Fibroblast of mammary gland (primary cell): ENCODE data around the gene TTLL5.
A peak's percentile ranks its signal among the peaks of the same experiment; 100 is the strongest.

Source experiments
- DNase-seq: peaks from one replicate; pipeline ENCODE4 v3.0.0-alpha.2; 2010; ENCODE audit warnings: low read depth
- H3K4me3 ChIP-seq: 2 replicates; pipeline ENCODE4 v1.5.1; 2011; ENCODE audit warnings: low read depth, mild to moderate bottlenecking, low read length, moderate library complexity; ENCODE audit not compliant: control insufficient read depth
- TF ChIP-seq, protein P1 (sequence below): conservative IDR thresholded peaks from 2 replicates; pipeline ENCODE4 v1.5.1; 2011; ENCODE audit warnings: low read depth, low read length, inconsistent platforms; ENCODE audit not compliant: control insufficient read depth, insufficient read depth

The TTLL5 gene

DNA sequence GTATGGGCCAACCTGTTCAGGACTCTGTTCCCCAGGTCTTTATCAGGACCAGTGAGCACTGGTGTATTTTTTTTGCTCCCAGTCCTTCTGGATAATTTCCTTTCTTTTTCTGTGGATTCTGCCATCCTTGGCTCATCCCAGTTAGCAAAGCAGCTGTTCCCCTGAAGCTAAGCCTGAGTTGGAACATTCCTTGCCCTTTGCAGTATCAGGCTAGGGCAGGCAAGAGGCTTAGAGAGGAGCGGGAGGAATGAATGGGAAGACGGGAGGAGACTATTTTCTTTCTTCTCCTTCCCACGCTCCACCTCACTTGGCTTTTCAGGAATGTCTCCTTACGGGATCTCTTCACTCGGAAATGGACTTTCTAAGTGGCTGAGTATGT, 29.6 kb upstream of the TTLL5 start:
- TF ChIP-seq, protein P1, sequence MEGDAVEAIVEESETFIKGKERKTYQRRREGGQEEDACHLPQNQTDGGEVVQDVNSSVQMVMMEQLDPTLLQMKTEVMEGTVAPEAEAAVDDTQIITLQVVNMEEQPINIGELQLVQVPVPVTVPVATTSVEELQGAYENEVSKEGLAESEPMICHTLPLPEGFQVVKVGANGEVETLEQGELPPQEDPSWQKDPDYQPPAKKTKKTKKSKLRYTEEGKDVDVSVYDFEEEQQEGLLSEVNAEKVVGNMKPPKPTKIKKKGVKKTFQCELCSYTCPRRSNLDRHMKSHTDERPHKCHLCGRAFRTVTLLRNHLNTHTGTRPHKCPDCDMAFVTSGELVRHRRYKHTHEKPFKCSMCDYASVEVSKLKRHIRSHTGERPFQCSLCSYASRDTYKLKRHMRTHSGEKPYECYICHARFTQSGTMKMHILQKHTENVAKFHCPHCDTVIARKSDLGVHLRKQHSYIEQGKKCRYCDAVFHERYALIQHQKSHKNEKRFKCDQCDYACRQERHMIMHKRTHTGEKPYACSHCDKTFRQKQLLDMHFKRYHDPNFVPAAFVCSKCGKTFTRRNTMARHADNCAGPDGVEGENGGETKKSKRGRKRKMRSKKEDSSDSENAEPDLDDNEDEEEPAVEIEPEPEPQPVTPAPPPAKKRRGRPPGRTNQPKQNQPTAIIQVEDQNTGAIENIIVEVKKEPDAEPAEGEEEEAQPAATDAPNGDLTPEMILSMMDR: no peak
- no peak for DNase-seq

DNA sequence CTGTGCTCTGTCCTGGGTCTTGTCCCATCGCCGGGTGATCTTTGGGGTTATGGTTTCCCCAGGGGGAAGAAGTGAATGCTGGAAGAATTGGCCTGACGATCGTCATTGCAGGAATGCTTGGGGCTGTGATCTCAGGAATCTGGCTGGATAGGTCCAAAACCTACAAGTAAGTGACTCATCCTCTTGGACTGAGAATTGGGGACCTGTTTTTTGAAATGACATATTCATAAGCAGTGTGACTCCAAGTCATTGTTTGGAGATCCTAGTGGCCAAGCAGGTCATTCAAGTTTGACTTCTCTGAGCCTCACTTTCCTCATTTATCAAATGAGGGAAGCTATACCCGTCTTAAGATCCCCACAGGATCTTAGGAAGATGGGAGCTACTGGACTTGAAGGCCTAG, 26.2 kb upstream of the TTLL5 start:
- TF ChIP-seq, protein P1: no peak
- no peak for DNase-seq
- no peak overlapping the region for H3K4me3 ChIP-seq

More for the DNA sequence above, 29.6 kb upstream of the TTLL5 start:
- H3K4me3 ChIP-seq: no peak overlapping the region

DNA sequence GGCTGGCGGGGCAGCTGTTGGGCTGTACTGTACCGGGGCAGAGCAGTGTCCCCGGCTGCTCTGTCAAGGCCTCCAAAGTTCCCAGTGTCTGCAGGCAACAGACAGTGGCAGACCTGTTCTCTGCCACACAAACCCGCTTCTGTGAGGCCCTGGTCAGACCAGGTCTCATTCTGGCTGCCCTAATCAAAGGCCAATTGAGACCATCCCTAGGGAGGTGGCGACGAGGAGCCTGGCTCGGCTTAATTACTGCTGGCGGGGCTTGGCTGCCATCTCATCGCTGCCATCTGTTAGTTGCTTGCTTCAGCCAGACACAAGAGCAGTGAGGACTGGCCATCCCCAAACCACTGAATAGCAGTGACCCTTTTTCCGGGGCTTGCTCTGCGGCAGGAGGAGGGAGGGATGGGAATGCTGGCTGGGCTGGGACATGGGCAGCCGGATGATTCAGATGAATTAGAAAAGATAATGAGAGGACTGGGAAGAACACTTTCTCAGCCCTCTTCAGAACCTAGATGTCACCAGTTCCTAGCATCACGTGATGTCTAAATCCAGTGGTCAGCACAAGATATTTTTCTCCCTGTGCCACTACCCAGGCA, 24.9 kb upstream of the TTLL5 start:
- TF ChIP-seq, protein P1: no peak
- peak; percentile 55 for DNase-seq
- H3K4me3 ChIP-seq: no peak overlapping the region

DNA sequence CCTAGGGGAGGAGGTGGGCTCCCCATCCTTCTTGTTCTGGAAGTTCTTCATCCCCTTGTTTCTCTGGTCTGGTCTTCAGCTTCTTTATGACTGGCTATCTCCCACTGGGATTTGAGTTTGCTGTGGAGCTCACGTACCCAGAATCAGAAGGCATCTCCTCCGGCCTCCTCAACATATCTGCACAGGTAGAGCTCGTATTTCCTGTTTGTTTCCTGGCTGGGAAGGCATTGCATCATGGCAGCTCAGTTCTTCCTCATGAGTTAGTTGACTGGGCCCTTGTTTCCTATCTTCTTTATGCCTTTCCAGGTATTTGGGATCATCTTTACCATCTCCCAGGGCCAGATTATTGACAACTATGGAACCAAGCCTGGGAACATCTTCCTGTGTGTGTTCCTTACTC, 20.2 kb upstream of the TTLL5 start:
- no peak overlapping the region for H3K4me3 ChIP-seq
- no peak for DNase-seq
- TF ChIP-seq, protein P1: no peak

DNA sequence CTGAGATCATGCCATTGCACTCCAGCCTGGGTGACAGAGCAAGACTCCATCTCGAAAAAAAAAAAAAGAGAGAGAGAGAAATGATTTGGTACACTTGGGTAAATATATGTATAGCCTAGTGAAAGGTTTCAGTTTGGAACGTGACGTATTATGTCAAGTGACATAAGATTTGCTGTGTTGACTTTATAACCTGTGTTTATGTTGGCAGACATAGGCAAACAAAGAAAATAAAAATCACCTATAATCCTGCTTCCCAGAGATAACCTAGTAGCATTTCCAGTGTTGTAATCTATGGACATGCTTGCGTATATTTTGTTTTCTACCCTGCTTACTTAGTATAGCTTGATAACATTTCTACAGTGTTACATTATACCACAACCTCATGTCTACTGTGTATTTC, 17.1 kb upstream of the TTLL5 start:
- TF ChIP-seq, protein P1: no peak
- no peak for DNase-seq
- no peak overlapping the region for H3K4me3 ChIP-seq

DNA sequence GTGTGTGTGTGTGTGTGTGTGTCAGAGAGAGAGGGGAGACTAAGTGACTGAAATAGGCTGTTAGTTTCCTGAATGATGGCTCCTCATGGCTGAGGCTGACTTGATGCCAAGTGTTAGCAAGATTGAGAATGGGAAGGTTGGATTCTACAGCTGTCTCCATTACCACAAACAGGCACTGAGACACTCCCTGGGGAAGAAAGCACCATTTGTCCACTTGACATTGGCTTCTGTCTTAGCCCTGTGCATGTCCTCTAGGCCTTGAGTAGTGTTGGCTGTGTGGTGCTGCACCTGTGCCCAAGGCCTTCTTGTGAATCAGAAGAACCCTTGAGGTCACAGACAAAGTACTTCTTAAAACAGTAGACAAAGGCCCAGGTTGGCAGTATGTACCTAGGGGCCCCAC, 16.0 kb upstream of the TTLL5 start:
- H3K4me3 ChIP-seq: no peak overlapping the region
- TF ChIP-seq, protein P1: no peak
- DNase-seq: no peak

DNA sequence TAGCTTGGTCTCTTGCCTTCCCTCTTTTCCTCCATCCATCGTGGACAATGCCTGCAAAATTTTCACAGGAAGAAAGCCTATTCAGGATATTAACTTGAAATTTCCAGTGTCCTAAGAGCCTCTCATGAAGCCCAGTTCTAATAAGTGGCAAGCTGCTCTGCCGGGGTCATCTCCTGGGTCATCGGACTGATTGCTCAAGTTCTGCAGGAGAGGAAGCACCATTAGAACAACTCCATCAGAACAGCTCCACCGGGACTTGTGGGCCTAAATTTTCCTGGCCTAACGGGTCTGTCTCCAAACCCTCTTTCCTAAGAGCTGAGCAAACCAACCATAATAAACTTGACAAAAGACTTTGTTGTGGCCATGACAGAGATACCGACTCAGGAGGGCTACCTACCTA, 14.3 kb upstream of the TTLL5 start:
- DNase-seq: peak; percentile 50
- no peak overlapping the region for H3K4me3 ChIP-seq
- TF ChIP-seq, protein P1: no peak
